ENCODE results near the gene COPS4. TPM values are rescaled to one million over a fixed set of nuclear protein-coding genes. Genes with fewer than 3 reads are reported as not detected.
A peak's percentile ranks its signal among the peaks of the same experiment; 100 is the strongest.

Gene COPS4
- polyA plus RNA-seq, 1 donor (not counting 4 experiments of a cell fraction or from before 2014, with no cell fraction given), result 50.2 TPM

GRCh38 chr4:83011689-83012199 is 23.2 kb upstream of the COPS4 start:
- no peak for FAIRE-seq
- peaks cover 13% of the 10 kb centered on the region for H3K4me1 ChIP-seq (ENCODE audit: control insufficient read depth, extremely low read depth, insufficient read depth, low read length)
- H3K9ac ChIP-seq (ENCODE audit: control insufficient read depth, extremely low read depth, insufficient read depth, low read length), result peak overlapping the region; percentile 88
- H3K9me1 ChIP-seq (ENCODE audit: control insufficient read depth, extremely low read depth, insufficient read depth, low read length), result no peaks in the 10 kb centered on the region
- dilution Hi-C loops (cut with MboI; ENCODE audit: extremely low pct_ligation_motif_present, low sequenced_read_pairs), result no loop called here
- H3K4me3 ChIP-seq (ENCODE audit: control insufficient read depth in 2 of 3, extremely low read depth in 1 of 3, insufficient read depth in 2 of 3, low read depth in 1 of 3, low read length in 3 of 3), result peak overlapping the region; percentile 61 to 93 (median 88)
- TF ChIP-seq EZH2 (IDR thresholded peaks at IDR 0.05; ENCODE audit: low read length), result no peak
- TF ChIP-seq CTCF (optimal IDR thresholded peaks at IDR 0.05 in 1 of 3, IDR thresholded peaks at IDR 0.05 in 1 of 3, conservative IDR thresholded peaks at IDR 0.05 in 1 of 3; ENCODE audit: extremely low read depth in 1 of 3, insufficient read depth in 2 of 3, low read length in 3 of 3), result no peak
- no peaks in the 10 kb centered on the region for H3K9me3 ChIP-seq (ENCODE audit: control insufficient read depth, low read depth, low read length)
- DNase-seq (ENCODE audit: low read depth, low spot score), result no peak
- no peaks in the 10 kb centered on the region for H3K36me3 ChIP-seq (ENCODE audit: control insufficient read depth in 2 of 2, extremely low read depth in 1 of 2, insufficient read depth in 2 of 2, low read length in 2 of 2)
- peak overlapping the region; percentile 72 for H3K27ac ChIP-seq (ENCODE audit: control insufficient read depth, insufficient read depth, low read length)
- H4K20me1 ChIP-seq (ENCODE audit: control insufficient read depth, extremely low read depth, insufficient read depth, low read length), result no peaks in the 10 kb centered on the region
- H3K79me2 ChIP-seq (ENCODE audit: control insufficient read depth, insufficient read depth, low read length), result peaks cover 40% of the 10 kb centered on the region
- no peaks in the 10 kb centered on the region for H3K27me3 ChIP-seq (ENCODE audit: control insufficient read depth, extremely low read depth, insufficient read depth, low read length)
- H3K4me2 ChIP-seq (ENCODE audit: control insufficient read depth, extremely low read depth, insufficient read depth, low read depth, low read length), result peak overlapping the region; percentile 82
- H2AFZ ChIP-seq (ENCODE audit: control insufficient read depth, low read length), result peak overlapping the region; percentile 92

GRCh38 chr4:83012200-83012686 is 22.7 kb upstream of the COPS4 start:
- dilution Hi-C loops (cut with MboI; ENCODE audit: extremely low pct_ligation_motif_present, low sequenced_read_pairs), result no loop called here
- Histone ChIP-seq H3K36me3 (ENCODE audit: control insufficient read depth in 2 of 2, extremely low read depth in 1 of 2, insufficient read depth in 2 of 2, low read length in 2 of 2) (no peaks in the 10 kb centered on the region), H3K27ac (ENCODE audit: control insufficient read depth, insufficient read depth, low read length) (peak overlapping the region; percentile 72), H4K20me1 (ENCODE audit: control insufficient read depth, extremely low read depth, insufficient read depth, low read length) (no peaks in the 10 kb centered on the region), H2AFZ (ENCODE audit: control insufficient read depth, low read length) (peak overlapping the region; percentile 92), H3K9me3 (ENCODE audit: control insufficient read depth, low read depth, low read length) (no peaks in the 10 kb centered on the region), H3K9ac (ENCODE audit: control insufficient read depth, extremely low read depth, insufficient read depth, low read length) (peak overlapping the region; percentile 88), H3K4me1 (ENCODE audit: control insufficient read depth, extremely low read depth, insufficient read depth, low read length) (peaks cover 13% of the 10 kb centered on the region), H3K4me2 (ENCODE audit: control insufficient read depth, extremely low read depth, insufficient read depth, low read depth, low read length) (peak overlapping the region; percentile 82), H3K9me1 (ENCODE audit: control insufficient read depth, extremely low read depth, insufficient read depth, low read length) (no peaks in the 10 kb centered on the region), H3K4me3 (ENCODE audit: control insufficient read depth in 2 of 3, extremely low read depth in 1 of 3, insufficient read depth in 2 of 3, low read depth in 1 of 3, low read length in 3 of 3) (peak overlapping the region; percentile 61 to 93 (median 88)), H3K79me2 (ENCODE audit: control insufficient read depth, insufficient read depth, low read length) (peaks cover 39% of the 10 kb centered on the region), H3K27me3 (ENCODE audit: control insufficient read depth, extremely low read depth, insufficient read depth, low read length) (no peaks in the 10 kb centered on the region)
- FAIRE-seq (no peak), DNase-seq (ENCODE audit: low read depth, low spot score) (no peak)
- no peak for TF ChIP-seq EZH2 (IDR thresholded peaks at IDR 0.05; ENCODE audit: low read length)
- TF ChIP-seq CTCF (optimal IDR thresholded peaks at IDR 0.05 in 1 of 3, IDR thresholded peaks at IDR 0.05 in 1 of 3, conservative IDR thresholded peaks at IDR 0.05 in 1 of 3; ENCODE audit: extremely low read depth in 1 of 3, insufficient read depth in 2 of 3, low read length in 3 of 3), result no peak
